HG02642 (cell line): ENCODE measurements around the gene BARHL1.

Experiments used
- ATAC-seq: cut with Tn5 transposase; IDR thresholded peaks from one replicate; pipeline ENCODE4 v1.9.1; 2021; ENCODE audit warnings: mild to moderate bottlenecking; ENCODE audit not compliant: unreplicated experiment, poor library complexity

BARHL1 gene

GRCh38 chr9:132585954-132586829 is 3.8 kb downstream of the BARHL1 start:
- no peak for ATAC-seq

DNA sequence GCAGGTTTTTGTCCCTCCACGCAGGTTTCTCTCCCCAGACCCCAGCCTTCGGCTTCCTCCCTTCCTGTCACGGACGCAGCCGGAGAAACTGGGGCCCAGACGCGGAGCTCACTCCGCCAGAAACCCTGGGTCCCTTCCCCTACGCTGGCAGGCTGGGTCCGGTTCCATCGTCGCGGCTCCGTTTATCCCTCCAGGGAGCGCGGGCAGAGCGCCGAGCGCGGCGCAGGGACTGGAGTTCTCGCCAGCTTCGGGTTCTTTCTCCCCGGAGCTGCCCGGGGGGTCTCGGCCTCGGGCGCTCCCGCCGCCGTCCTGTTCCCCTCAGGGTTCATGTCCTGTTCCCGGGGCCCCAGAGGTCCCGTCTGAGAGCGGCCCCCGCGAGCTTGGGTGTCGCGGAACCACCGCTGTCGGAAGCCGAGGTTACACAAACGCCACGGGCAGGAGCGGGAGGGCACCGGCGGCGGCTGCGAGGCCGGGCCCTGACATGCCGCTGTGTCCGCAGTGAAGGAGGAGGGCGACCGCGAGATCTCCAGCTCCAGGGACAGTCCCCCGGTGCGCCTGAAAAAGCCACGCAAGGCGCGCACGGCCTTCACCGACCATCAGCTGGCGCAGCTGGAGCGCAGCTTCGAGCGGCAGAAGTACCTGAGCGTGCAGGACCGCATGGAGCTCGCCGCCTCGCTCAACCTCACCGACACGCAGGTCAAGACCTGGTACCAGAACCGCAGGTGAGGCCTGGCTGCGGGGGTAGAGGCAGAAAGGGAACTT is 4.6 kb downstream of the BARHL1 start:
- ATAC-seq = no peak

GRCh38 chr9:132587592-132587955 is 5.2 kb downstream of the BARHL1 start:
- no peak for ATAC-seq

- ATAC-seq = no peak
Measured at GRCh38 chr9:132588098-132588497, 5.7 kb downstream of the BARHL1 start.

DNA sequence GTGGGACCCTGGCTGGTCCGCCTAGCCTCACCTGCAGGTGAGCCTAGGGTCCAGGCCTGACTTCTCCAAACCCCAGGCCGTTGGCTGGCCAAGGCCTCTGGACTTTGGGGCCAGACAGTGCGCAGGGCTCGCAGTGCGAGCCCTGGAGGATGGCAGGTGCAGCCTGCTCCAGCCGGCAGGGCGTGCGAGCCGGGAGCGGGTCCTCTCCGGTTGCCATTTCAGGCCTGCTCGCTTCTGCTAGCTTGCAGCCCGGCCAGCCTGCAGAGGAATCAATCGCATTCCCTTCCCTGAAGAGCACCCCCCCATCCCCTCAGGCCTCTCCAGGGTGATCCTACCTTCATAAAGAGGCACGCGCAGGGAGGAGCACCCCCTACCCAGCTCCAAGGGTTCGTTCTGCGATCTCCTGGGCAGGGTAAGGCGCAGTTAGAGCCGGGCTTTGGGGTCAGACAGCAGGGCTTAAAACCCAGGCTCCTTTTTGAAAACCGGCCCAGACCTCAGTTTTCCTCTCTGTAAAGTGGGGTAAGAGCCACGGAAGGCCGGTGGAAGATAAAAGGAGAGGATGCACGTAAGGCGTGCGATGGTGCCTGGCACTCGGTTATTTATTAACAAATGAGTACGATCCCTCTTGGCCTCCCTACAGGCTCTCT is 6.2 kb downstream of the BARHL1 start:
- no peak for ATAC-seq

GRCh38 chr9:132589148-132590036 is 7.0 kb downstream of the BARHL1 start:
- no peak for ATAC-seq

DNA sequence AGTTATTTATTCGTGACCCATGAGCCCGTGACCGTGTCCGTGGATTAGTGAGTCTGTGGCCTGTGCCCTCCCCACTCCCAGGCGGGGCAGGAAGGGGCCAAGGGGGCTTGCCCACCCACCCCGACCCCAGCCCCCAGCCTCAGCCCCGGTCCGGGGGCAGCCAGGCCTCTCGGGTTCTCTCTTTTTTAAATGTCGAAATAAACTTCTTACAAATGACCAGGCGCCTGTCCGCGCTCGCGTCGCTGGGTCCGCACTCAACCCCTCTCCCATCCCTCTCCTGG is 7.6 kb downstream of the BARHL1 start:
- no peak for ATAC-seq

DNA sequence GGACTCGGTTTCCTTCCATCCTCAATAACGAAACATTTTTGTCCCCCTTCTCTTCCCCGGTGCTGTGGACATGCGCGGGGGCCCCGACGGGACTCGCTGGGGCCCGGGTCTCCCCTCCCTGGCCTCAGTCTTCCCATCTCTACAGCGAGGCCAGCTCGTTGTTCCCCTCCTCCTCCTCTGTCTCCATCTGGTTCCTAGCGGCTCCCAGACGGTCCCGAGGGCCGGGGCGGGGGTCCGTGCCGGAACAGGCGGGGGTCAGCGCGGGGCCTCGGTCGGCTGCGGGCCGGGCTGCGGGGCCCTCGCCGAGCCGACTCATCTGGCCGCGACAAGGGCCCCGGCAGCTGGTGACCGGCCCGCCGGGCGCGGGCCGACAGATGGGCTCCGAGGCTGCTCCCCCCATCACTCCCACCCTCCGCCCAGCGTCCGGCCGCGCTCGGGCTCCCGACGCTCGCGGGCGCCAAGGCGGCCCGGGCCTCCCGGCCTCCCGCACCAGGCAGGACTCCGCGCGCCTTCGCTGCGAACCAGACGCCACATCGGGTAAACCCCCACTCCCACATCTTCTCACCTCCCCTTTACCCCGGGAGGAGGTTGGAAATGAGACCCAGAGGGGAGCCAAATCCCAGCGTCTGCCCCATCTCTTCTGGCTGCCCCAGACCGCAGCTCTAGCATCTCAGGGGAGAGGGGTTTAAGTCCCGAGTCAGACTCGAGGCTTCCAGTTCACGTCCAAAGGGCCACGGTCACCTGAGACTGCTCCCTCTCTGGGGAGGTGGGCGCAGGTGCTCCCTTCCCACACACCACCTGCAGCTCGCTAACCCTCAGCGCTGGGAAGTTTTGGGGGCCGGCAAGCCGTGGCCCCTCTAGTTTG is 8.1 kb downstream of the BARHL1 start:
- no peak for ATAC-seq

DNA sequence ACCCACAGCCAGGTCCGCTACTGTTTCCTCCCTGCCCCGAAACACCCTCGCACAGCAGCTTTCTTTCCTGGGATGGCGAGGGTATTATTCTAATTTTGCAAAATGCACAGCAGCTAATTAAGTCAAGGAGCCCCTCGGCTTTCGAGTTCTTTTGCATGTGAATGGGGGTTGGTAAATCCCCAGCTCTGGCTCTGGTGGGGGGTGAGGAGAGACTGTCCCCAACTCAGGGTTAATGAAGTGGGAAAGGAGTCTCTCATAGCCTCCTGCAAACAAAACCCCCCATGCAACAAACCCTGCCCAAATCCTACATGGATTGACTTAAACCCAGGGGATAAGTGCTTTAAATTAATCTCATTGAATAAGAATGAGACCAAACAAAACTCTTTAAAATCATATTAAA is 8.8 kb downstream of the BARHL1 start:
- ATAC-seq = no peak

DNA sequence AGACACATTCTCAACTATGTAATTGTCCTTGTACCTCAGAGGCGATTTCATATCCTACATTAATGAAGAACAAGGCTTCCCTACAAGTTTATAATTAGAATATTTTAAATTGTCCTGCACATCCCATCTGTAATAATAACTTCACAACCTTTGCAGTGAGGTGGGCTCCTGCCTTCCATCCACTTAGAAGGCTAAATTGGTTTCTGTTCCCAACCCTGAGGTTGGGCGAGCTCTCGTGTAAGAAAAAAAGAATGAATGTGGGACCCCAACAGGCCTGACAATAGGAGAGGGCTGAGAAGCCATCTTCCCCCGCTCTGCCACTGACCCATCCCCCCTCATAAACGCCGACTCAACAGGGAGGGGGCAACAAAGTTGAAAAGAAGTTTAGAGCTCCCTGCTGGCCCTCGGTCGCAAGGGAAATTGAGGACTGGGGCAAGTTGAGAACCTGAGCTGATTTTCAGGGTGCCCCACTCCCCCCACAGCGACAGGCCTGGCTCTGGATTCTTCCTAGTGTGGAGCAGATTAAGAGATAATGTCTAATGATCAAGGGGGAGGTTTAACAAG is 9.4 kb downstream of the BARHL1 start:
- ATAC-seq = no peak

DNA sequence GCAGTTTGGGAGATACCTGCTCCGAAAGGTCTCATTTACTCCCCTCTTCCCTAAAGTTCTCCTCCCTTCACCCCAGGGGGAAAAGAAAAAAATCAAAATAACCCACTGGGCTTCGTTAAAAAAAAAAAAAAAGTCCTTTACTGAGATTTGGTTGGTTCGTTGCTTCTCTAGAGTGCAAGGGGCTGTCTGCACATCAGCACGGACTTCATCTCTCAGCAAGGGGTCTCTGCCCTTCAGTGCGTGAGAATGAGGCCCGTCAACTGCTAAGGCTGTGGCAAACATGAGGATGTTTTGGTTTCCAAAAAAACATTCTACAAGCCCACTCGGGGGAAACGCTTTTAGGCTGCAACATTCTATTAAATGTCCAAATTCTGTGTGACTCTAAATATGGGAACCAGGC is 10.0 kb downstream of the BARHL1 start:
- ATAC-seq = no peak

- ATAC-seq = no peak
Measured at GRCh38 chr9:132594412-132594811, 12.0 kb downstream of the BARHL1 start.

DNA sequence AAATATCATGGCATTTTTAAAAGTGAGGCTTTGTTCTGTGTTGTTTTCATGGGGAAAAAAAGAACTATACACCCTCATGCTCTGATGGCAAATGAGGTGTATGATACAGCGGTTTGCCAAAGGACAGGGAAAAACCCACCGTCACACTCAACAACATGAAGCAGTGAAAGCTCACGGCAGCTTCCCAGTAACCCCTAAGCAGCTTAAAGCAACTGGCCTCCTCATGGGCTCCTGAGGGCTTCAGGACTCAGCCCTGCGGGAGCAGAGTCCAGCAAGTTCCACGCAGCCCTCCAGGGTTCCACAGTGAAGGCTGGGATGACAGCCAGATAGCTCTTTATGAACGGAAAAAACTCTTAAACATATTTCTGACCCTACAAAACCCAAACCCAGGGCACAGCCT is 12.9 kb downstream of the BARHL1 start:
- no peak for ATAC-seq

GRCh38 chr9:132596200-132596599 is 13.8 kb downstream of the BARHL1 start:
- no peak for ATAC-seq

GRCh38 chr9:132597073-132597775 is 14.8 kb downstream of the BARHL1 start:
- ATAC-seq = no peak

GRCh38 chr9:132600326-132600984 is 18.0 kb downstream of the BARHL1 start:
- no peak for ATAC-seq

DNA sequence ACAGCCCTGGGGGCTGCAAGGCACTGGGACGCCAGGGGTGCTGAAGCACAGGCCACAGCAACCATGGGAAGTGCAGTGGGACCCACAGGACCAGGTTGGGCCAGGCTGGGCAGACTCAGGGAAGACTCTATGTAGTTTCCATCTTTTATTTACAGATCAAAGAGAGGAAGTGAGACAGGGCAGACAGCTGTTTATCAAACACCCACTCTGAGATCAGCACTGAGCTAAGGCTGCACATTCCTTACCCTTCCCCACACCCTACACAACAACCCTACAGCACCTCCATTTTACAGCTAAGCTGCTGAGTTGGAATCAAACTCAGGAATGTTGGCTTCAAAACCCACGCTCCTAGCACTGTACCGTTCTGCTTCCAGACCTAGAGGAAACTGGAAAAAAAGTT is 19.8 kb downstream of the BARHL1 start:
- no peak for ATAC-seq

DNA sequence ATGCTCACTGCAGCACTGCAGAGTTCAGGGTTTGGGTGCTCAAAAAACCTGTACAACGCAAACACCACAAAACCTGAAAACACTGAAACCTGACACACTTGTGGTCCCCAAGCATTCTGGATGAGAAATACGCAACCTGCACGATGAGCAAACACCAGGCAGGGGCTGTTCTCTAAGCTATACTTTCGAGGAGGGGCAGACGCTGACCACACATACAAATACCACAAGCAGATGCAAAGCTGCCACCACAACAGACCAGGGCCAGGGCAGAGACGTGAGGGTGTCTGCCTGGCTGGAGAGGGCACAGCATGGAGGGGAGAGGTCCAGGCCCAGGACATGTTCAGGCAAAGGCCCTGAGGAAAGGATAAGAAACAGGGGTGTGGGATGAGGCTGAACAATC is 23.0 kb downstream of the BARHL1 start:
- ATAC-seq = no peak
